GM12865 (cell line): ENCODE measurements around the gene KCNIP4.

Source experiments
- DNase-seq: peaks from one replicate; pipeline ENCODE4 v3.0.0; 2010; ENCODE audit warnings: low read depth
- H3K4me3 ChIP-seq: 2 replicates; pipeline ENCODE4 v1.5.1; 2011; ENCODE audit warnings: mild to moderate bottlenecking, low read depth, low read length, control low read depth
- TF ChIP-seq, protein P1 (sequence below): IDR thresholded peaks from 2 replicates; pipeline ENCODE4 v1.5.1; 2011; ENCODE audit warnings: low read length, control low read depth, low read depth, inconsistent platforms; ENCODE audit not compliant: insufficient read depth; ENCODE audit errors: missing control alignments

KCNIP4 gene

GRCh38 chr4:21552455-21552854 lies 396.1 kb downstream of the KCNIP4 start:
- no peak overlapping the region for H3K4me3 ChIP-seq
- DNase-seq = no peak
- TF ChIP-seq, protein P1, sequence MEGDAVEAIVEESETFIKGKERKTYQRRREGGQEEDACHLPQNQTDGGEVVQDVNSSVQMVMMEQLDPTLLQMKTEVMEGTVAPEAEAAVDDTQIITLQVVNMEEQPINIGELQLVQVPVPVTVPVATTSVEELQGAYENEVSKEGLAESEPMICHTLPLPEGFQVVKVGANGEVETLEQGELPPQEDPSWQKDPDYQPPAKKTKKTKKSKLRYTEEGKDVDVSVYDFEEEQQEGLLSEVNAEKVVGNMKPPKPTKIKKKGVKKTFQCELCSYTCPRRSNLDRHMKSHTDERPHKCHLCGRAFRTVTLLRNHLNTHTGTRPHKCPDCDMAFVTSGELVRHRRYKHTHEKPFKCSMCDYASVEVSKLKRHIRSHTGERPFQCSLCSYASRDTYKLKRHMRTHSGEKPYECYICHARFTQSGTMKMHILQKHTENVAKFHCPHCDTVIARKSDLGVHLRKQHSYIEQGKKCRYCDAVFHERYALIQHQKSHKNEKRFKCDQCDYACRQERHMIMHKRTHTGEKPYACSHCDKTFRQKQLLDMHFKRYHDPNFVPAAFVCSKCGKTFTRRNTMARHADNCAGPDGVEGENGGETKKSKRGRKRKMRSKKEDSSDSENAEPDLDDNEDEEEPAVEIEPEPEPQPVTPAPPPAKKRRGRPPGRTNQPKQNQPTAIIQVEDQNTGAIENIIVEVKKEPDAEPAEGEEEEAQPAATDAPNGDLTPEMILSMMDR = no peak

DNA sequence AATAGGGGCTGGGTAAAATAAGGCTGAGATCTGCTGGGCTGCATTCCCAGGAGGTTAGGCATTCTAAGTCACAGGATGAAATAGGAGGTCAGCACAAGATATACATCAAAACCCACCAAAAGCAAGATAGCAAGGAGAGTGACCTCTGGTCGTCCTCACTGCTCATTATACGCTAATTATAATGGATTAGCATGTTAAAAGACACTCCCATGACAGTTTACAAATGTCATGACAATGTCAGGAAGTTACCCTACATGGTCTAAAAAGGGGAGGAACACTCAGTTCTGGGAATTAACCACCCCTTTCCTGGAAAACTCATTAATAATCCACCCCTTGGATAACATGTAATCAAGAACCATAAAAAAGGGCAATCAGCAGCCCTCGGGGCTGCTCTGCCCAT lies 403.6 kb downstream of the KCNIP4 start:
- no peak overlapping the region for H3K4me3 ChIP-seq
- TF ChIP-seq, protein P1 = no peak
- DNase-seq = no peak

DNA sequence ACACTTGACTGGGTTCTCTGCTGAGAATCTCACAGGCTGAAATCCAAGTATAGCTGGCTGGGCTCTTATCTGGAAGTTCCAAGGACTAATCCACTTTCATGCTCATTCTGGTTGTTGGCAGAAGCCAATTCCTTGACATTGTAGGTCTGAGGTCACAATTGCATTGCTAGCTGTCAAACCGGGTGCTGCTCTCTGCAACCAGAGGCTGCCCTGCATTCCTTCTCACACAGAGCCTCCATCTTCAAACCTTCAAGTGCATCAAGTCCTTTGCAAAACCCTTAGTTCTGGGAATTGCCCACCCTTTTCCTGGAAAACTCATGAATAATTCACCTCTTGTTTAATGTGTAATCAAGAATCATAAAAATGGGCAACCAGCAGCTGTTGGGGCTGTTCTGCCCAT lies 404.2 kb downstream of the KCNIP4 start:
- TF ChIP-seq, protein P1 = no peak
- no peak for DNase-seq

GRCh38 chr4:21543514-21543913 lies 405.1 kb downstream of the KCNIP4 start:
- no peak for DNase-seq
- TF ChIP-seq, protein P1 = no peak
- no peak overlapping the region for H3K4me3 ChIP-seq

More for the DNA sequence above, 404.2 kb downstream of the KCNIP4 start:
- no peak overlapping the region for H3K4me3 ChIP-seq

DNA sequence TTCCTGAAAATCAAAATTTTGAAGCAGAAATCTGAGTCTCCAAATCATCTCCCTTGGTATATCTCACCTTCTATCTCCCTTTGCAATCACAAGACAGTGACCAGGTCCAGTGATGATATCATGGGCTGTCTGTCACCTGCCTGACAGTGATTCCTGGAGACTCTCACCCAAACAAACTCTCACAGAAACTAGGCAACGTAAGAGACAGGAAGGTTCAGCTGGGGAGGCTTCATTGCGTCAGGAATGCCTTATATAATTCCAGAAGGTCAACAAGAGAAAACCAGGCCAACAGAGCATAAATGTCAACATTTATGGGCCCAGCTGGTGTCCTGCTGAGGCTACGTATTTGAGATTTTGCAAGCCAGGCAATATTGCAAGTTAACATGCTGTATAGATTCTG lies 412.7 kb downstream of the KCNIP4 start:
- no peak overlapping the region for H3K4me3 ChIP-seq
- DNase-seq = no peak
- TF ChIP-seq, protein P1 = no peak

DNA sequence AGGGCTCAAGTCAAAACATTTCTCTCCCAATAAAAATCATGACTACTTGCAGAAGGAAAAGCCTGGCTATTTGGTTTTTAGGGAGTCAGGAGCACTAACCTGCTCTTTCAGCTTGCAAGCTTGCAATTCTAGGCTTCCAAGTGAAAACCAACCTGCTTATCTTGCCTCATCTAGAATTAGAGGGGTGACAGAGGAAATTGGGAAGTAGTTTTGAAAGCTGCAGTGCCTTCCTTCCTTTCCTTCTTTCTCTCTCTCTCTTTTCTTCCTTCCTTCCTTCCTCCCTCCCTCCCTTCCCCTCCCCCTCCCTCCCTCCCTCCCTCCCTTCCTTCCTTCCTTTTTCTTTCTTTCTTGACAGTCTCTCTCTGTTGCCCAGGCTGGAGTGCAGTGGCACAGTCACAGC lies 417.5 kb downstream of the KCNIP4 start:
- TF ChIP-seq, protein P1 = no peak
- DNase-seq = no peak
- H3K4me3 ChIP-seq = no peak overlapping the region

- DNase-seq = no peak
- no peak overlapping the region for H3K4me3 ChIP-seq
- TF ChIP-seq, protein P1 = no peak
Observed at GRCh38 chr4:21529214-21529613, 419.4 kb downstream of the KCNIP4 start.
